Ovary (tissue), 9 donors: Measurements from ENCODE around the gene OOEP. TPM values are rescaled to one million over a fixed set of nuclear protein-coding genes. Genes with fewer than 3 reads are reported as not detected.
"Not testable (repeated sequence)": the region's sequence is repeated elsewhere in the genome, so short reads cannot be mapped to it uniquely, and the experiment has no call there.

Experiments
- DNase-seq, 5 donors: peaks; one replicate each; pipeline ENCODE4 v3.0.0-alpha.2; 2019 to 2020
- H3K27ac ChIP-seq, 2 donors: fragments of 200-600 bp; one replicate each; pipeline versions ENCODE4 v1.5.1 to v1.8.0; 2019 to 2022
- H3K27me3 ChIP-seq: fragments of 200-600 bp; one replicate; pipeline ENCODE4 v1.8.0; 2022
- H3K36me3 ChIP-seq: fragments of 200-600 bp; sonication (generic); one replicate; pipeline ENCODE4 v1.5.1; 2019
- H3K4me1 ChIP-seq: one replicate; pipeline ENCODE4 v1.8.1; 2013; ENCODE audit warnings: mild to moderate bottlenecking, moderate library complexity; ENCODE audit not compliant: insufficient read depth
- H3K4me3 ChIP-seq: fragments of 200-600 bp; sonication (generic); one replicate; pipeline ENCODE4 v1.5.1; 2017
- H3K9me3 ChIP-seq, 2 donors: fragments of 200-600 bp in 1 of 2; sonication (generic) in 1 of 2; one replicate each; pipeline versions ENCODE4 v1.5.1 to v1.8.1; 2013 to 2019; ENCODE audit warnings: mild to moderate bottlenecking in 1 of 2, moderate library complexity in 1 of 2
- EP300 ChIP-seq: sonication (generic); formaldehyde crosslinking; IDR thresholded peaks from one replicate; pipeline ENCODE4 v1.6.1; 2017; ENCODE audit warnings: antibody characterized with exemption
- POLR2A ChIP-seq: fragments of 450-650 bp; IDR thresholded peaks from one replicate; pipeline ENCODE4 v1.6.1; 2017; ENCODE audit warnings: antibody characterized with exemption, mild to moderate bottlenecking, moderate library complexity
- WGBS, 3 donors: extraction: QIAGEN DNeasy Blood & Tissue Kit in 1 of 3; methylation state at CpG; one replicate each; pipeline versions ENCODE4 v1.1.5 to v1.1.7; 2013 to 2017; 5-methylcytosine and 5-hydroxymethylcytosine counted together
- intact Hi-C, 4 donors: fragments of 100-400 bp; cut with DNase I; formaldehyde crosslinking; loops; one replicate each; pipeline versions ENCODE4 v1.11.0 to v1.15.1; 2022 to 2023
- polyA plus RNA-seq, 2 donors: library from polyadenylated mRNA; stranded (reverse); fragments of 200-250 nt in 1 of 2; fragments of 350-450 nt in 1 of 2; fragmentation: Illumina TruSeq in 1 of 2; extraction: RNeasy Lipid Tissue Mini Kit (QIAGEN cat#74804) in 1 of 2; gene quantifications; one replicate each; pipeline ENCODE4 v1.2.3, GENCODE V29; 2013 to 2014
- total RNA-seq, 7 donors: library from RNA; depleted of rRNA in 2 of 7; stranded (reverse); fragments of >200 nt in 2 of 7; fragmentation: NEBNext Ultra II Directional in 3 of 7; extraction: Animal tissue kit (Norgen Biotek cat#: 25700) in 3 of 7; gene quantifications; one replicate each; pipeline versions ENCODE4 v1.1.0 to v1.2.4, GENCODE V29; 2016 to 2023
- TF ChIP-seq, protein P1 (sequence below), 3 donors: fragments of 450-650 bp in 2 of 3; fragments of 200-600 bp in 1 of 3; IDR thresholded peaks; one replicate each; pipeline versions ENCODE4 v1.5.1 to v1.8.0; 2016 to 2022; ENCODE audit warnings: antibody characterized with exemption in 3 of 3, mild to moderate bottlenecking in 1 of 3
- donor health status: DM: no; HTN: no; CAD: no; lungs with moderate emphysema.
- donor health status: DM: no; HTN: no; CAD: no.
- donor health status: Bipolar disorder and iron deficiency.
- donor health status: DM: yes; HTN: yes; CAD: no.
- donor health status: DM: no; HTN: no; CAD: no.
- donor health status: DM: yes; HTN: yes; CAD: no.

OOEP gene
- total and polyA plus RNA-seq, 9 donors, result 0.25 to 1.5 (median 0.56) TPM; not detected in 5

DNA sequence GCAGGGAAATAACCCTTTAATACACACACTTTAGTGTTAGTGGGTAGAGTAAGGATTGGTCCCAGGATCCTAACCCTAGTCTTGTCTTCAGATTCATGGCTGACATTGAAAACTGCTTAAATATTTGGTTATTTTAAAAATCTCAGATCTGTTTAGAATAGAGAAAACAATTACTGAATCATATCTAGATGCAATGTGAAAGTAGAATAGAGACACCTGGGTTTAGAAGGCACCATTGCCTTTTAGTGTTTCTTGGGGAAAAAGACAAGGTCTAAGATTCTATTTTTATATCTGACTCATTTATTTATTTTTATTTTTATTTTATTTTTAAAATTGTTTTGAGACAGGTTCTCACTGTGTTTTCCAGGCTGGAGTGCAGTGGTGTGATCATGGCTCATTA is 31.0 kb upstream of the OOEP start:
- Histone ChIP-seq H3K4me3 (no peak overlapping the region), H3K36me3 (no peaks in the 10 kb centered on the region), H3K4me1 (no peaks in the 10 kb centered on the region), H3K9me3 (no peaks in the 10 kb centered on the region), H3K27ac (no peak overlapping the region), H3K27me3 (no peaks in the 10 kb centered on the region)
- TF ChIP-seq, protein P1, sequence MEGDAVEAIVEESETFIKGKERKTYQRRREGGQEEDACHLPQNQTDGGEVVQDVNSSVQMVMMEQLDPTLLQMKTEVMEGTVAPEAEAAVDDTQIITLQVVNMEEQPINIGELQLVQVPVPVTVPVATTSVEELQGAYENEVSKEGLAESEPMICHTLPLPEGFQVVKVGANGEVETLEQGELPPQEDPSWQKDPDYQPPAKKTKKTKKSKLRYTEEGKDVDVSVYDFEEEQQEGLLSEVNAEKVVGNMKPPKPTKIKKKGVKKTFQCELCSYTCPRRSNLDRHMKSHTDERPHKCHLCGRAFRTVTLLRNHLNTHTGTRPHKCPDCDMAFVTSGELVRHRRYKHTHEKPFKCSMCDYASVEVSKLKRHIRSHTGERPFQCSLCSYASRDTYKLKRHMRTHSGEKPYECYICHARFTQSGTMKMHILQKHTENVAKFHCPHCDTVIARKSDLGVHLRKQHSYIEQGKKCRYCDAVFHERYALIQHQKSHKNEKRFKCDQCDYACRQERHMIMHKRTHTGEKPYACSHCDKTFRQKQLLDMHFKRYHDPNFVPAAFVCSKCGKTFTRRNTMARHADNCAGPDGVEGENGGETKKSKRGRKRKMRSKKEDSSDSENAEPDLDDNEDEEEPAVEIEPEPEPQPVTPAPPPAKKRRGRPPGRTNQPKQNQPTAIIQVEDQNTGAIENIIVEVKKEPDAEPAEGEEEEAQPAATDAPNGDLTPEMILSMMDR (IDR thresholded peaks at IDR 0.05), result no peak
- DNase-seq, result no peak
- intact Hi-C loops, result no loop called here

DNA sequence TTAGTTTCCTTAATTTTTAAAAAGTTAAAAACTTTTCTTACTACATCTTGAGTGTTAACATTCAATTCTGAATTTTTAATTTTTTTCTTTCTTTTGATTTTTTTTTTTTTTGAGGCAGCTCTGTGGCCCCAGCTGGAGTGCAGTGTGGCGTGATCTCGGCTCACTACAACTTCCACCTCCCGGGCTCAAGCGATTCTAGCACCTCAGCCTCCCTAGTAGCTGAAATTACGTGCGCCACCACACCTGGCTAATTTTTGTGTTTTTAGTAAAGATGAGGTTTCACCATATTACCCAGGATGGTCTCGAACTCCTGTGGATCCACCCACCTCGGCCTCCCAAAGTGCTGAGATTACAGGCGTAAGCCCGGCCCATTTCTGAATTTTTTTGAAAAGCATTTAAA is 26.2 kb upstream of the OOEP start:
- DNase-seq, result no peak
- Histone ChIP-seq H3K27me3 (no peaks in the 10 kb centered on the region), H3K27ac (no peak overlapping the region), H3K4me1 (no peaks in the 10 kb centered on the region), H3K36me3 (no peaks in the 10 kb centered on the region), H3K4me3 (no peak overlapping the region), H3K9me3 (no peaks in the 10 kb centered on the region)
- 93 to 96% (median 96%) methylated on average over 10 of the region's 10 CpGs for WGBS, 3 donors
- TF ChIP-seq EP300 (no peak), POLR2A (no peak)
- TF ChIP-seq, protein P1 (IDR thresholded peaks at IDR 0.05), result no peak
- intact Hi-C loops, result no loop called here

DNA sequence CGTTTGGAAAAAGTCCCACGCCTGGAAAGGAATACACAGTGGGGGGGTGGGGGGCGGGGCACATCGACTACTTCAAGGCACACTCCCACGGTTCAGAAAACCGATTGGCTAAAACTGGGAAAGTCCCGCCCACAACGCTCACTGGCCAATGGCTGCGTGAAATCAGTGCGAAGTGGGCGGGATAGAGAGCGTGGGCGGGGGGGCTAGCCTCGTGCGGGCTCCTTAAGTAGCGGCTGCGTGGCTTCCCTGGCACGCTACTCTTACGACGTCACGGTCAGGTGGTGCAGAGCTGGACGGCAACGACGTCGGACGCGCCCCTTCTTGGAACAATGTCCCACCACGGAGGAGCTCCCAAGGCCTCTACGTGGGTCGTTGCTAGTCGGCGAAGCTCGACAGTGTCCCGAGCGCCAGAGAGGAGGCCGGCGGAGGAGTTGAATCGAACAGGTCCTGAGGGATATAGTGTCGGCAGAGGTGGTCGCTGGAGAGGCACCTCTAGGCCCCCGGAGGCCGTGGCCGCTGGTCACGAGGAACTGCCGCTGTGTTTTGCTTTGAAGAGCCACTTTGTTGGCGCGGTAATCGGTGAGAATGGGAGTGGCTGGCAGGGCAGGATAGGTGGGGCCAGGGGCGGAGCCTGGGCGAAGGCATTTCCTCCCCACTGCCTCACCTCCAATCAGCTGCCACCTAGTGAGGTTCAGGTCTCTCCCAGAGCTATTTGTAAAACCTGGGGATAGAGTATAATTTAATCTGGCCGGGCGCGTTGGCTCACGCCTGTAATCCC is 25.1 kb upstream of the OOEP start, which contains the start of gene DDX43:
DDX43 (plus strand) TSS at position 252 of the 778 bp plus-strand sequence; CDS start at position 330, 78 bp downstream.
- 75 to 83% (median 83%) methylated on average over 54 of the region's 54 CpGs for WGBS, 3 donors
- no peak within 1 kb of the TSS for H3K27ac ChIP-seq
- H3K36me3 ChIP-seq, result no peaks in the 10 kb centered on the region
- H3K9me3 ChIP-seq, result no peaks in the 10 kb centered on the region
- peak; percentile 34 to 78 (median 66) for DNase-seq
- H3K4me1 ChIP-seq, result no peaks in the 10 kb centered on the region
- TF ChIP-seq EP300, result no peak
- TF ChIP-seq, protein P1 (IDR thresholded peaks at IDR 0.05), result no peak
- TF ChIP-seq POLR2A, result no peak
- intact Hi-C loops, result no loop called here
- H3K4me3 ChIP-seq, result no peak within 1 kb of the TSS
- no peaks in the 10 kb centered on the region for H3K27me3 ChIP-seq

DNA sequence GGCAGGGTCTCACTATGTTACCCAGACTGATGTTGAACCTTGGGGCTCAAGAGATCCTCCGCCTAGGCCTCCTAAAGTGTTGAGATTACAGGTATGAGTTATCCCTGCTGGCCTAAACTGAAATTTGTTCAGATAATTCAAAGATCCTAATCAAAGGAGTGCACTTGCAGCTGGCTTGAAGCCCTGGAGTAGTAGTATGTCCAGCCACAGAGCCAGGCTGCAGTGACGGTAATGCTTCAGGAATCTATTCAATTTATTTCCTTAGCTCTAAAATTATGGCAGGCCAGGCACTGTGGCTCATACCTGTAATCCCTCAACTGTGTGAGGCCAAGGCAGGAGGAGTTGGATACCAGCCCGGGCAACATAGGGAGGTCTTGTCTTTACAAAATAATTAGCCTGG is 23.6 kb upstream of the OOEP start:
- no peaks in the 10 kb centered on the region for H3K9me3 ChIP-seq
- H3K27me3 ChIP-seq, result no peaks in the 10 kb centered on the region
- no peak for DNase-seq
- no peak overlapping the region for H3K4me3 ChIP-seq
- H3K4me1 ChIP-seq, result no peaks in the 10 kb centered on the region
- WGBS, 3 donors, result 90 to 93% (median 90%) methylated on average over 3 of the region's 3 CpGs
- TF ChIP-seq POLR2A, result no peak
- TF ChIP-seq, protein P1 (IDR thresholded peaks at IDR 0.05), result no peak
- intact Hi-C loops, result no loop called here
- no peak overlapping the region for H3K27ac ChIP-seq
- no peaks in the 10 kb centered on the region for H3K36me3 ChIP-seq

DNA sequence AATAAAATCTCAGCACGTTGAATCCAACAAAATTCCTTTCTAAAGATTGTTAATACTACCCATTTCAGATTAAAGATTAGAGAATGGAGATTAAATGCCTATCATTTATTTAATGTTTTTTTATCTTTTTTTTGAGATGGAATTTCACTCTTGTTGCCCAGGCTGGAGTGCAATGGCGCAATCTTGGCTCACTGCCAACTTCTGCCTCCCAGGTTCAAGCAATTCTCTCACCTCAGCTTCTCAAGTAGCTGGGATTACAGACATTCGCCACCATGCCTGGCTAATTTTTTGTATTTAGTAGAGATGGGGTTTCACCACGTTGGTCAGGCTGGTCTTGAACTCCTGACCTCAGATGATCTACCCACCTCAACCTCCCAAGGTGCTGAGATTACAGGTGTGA is 22.5 kb upstream of the OOEP start:
- DNase-seq, H3K27ac ChIP-seq, intact Hi-C loops, H3K36me3 ChIP-seq, H3K4me1 ChIP-seq, H3K27me3 ChIP-seq, H3K9me3 ChIP-seq, H3K4me3 ChIP-seq: not testable (repeated sequence)
- 69 to 70% (median 70%) methylated on average over 4 of the region's 4 CpGs for WGBS, 3 donors
